B cell (primary cell): ENCODE measurements around the gene MTUS2. TPM values are rescaled to one million over a fixed set of nuclear protein-coding genes. Genes with fewer than 3 reads are reported as not detected.
"Not testable (repeated sequence)": the region's sequence is repeated elsewhere in the genome, so short reads cannot be mapped to it uniquely, and the experiment has no call there.

Experiments used
- ATAC-seq: fragments of 200-7000 bp; cut with Tn5 transposase; one replicate; pipeline ENCODE4 v1.10.0; 2021; ENCODE audit warnings: low read depth, mild to moderate bottlenecking, moderate number of reproducible peaks, moderate library complexity
- CTCF ChIA-PET: fragments of 350-600 bp; sonication (Branson Sonifier 250); formaldehyde crosslinking; loops from one replicate; lab custom pipeline; 2021; ENCODE audit warnings: antibody characterized with exemption, inconsistent platforms; lab: Charles Lee
- POLR2A ChIA-PET: fragments of 350-600 bp; sonication (Branson Sonifier 250); formaldehyde crosslinking; loops from one replicate; lab custom pipeline; 2021; ENCODE audit warnings: antibody characterized with exemption; lab: Charles Lee
- DNase-seq: peaks from one replicate; pipeline ENCODE4 v3.0.0; 2013
- H2AFZ ChIP-seq: 2 replicates; pipeline ENCODE4 v1.6.1; 2012; ENCODE audit warnings: mild to moderate bottlenecking, low read depth, low read length; ENCODE audit not compliant: insufficient read depth, poor library complexity, severe bottlenecking
- H3K27ac ChIP-seq, 2 donors: 1 replicate in 1 of 2; 2 replicates in 1 of 2; pipeline ENCODE4 v1.5.1; 2012 to 2013; ENCODE audit warnings: low read length in 2 of 2, mild to moderate bottlenecking in 2 of 2, moderate library complexity in 1 of 2
- H3K27me3 ChIP-seq, 4 experiments: fragments of 200-600 bp in 1 of 4; sonication (generic) in 1 of 4; replicated peaks in 1 of 4; 1 replicate in 2 of 4; 2 replicates in 2 of 4; pipeline versions ENCODE4 v1.6.1 to v1.7.0; 2013 to 2016; ENCODE audit warnings: low read length in 3 of 4, mild to moderate bottlenecking in 2 of 4, mixed read lengths in 1 of 4, moderate library complexity in 1 of 4; ENCODE audit not compliant: insufficient read depth in 4 of 4, control insufficient read depth in 3 of 4; ENCODE audit errors: control extremely low read depth in 1 of 4
- H3K36me3 ChIP-seq, 2 experiments: replicated peaks in 1 of 2; 1 replicate in 1 of 2; 2 replicates in 1 of 2; pipeline versions ENCODE4 v1.6.1 to v1.7.1; 2013; ENCODE audit warnings: low read length in 1 of 2; ENCODE audit not compliant: insufficient read depth in 2 of 2, control insufficient read depth in 1 of 2; ENCODE audit errors: control extremely low read depth in 1 of 2, extremely low read depth in 1 of 2
- H3K4me1 ChIP-seq, 2 donors: fragments of 200-600 bp in 1 of 2; sonication (generic) in 1 of 2; 1 replicate in 1 of 2; 2 replicates in 1 of 2; pipeline versions ENCODE4 v1.5.1 to v1.6.1; 2013 to 2017; ENCODE audit warnings: low read length in 2 of 2; ENCODE audit not compliant: control insufficient read depth in 2 of 2, insufficient read depth in 2 of 2
- H3K4me2 ChIP-seq: replicated peaks from 2 replicates; pipeline ENCODE3; 2012; ENCODE audit warnings: mild to moderate bottlenecking, low read depth, low read length; ENCODE audit not compliant: poor library complexity, severe bottlenecking
- H3K4me3 ChIP-seq, 5 experiments: fragments of 200-600 bp in 1 of 5; sonication (generic) in 1 of 5; 1 replicate in 3 of 5; 2 replicates in 2 of 5; pipeline versions ENCODE4 v1.5.1 to v1.7.0; 2011 to 2016; ENCODE audit warnings: low read length in 4 of 5, mild to moderate bottlenecking in 4 of 5, low read depth in 2 of 5, control low read depth in 1 of 5, moderate library complexity in 1 of 5; ENCODE audit not compliant: insufficient read depth in 1 of 5; ENCODE audit errors: control extremely low read depth in 1 of 5, extremely low read depth in 1 of 5
- H3K79me2 ChIP-seq: fragments of 200-600 bp; sonication (generic); one replicate; pipeline ENCODE4 v1.6.0; 2016; ENCODE audit warnings: low read length; ENCODE audit not compliant: control insufficient read depth, insufficient read depth
- H3K9ac ChIP-seq: fragments of 200-600 bp; sonication (generic); 2 replicates; pipeline ENCODE4 v1.6.1; 2017; ENCODE audit warnings: mild to moderate bottlenecking, low read length, moderate library complexity
- H3K9me3 ChIP-seq, 3 donors: one replicate each; pipeline versions ENCODE4 v1.6.1 to v1.7.1; 2013; ENCODE audit warnings: low read length in 2 of 3; ENCODE audit not compliant: control insufficient read depth in 2 of 3, insufficient read depth in 1 of 3; ENCODE audit errors: control extremely low read depth in 1 of 3
- H4K20me1 ChIP-seq: 2 replicates; pipeline ENCODE4 v1.6.0; 2012; ENCODE audit warnings: mild to moderate bottlenecking, low read length; ENCODE audit not compliant: insufficient read depth, control insufficient read depth, poor library complexity, severe bottlenecking
- H3K27ac Mint-ChIP-seq: one replicate; pipeline ENCODE4 v1.8.0; 2021; ENCODE audit warnings: mixed read lengths
- H3K27me3 Mint-ChIP-seq: one replicate; pipeline ENCODE4 v1.8.0; 2021; ENCODE audit warnings: mixed read lengths
- H3K4me1 Mint-ChIP-seq: one replicate; pipeline ENCODE4 v1.8.0; 2021; ENCODE audit warnings: mixed read lengths
- H3K4me3 Mint-ChIP-seq: one replicate; pipeline ENCODE4 v1.8.0; 2021; ENCODE audit warnings: mixed read lengths
- H3K9me3 Mint-ChIP-seq: one replicate; pipeline ENCODE4 v1.8.0; 2022; ENCODE audit warnings: mixed read lengths; ENCODE audit not compliant: insufficient read depth
- EZH2 ChIP-seq: IDR thresholded peaks from 2 replicates; pipeline ENCODE4 v1.6.1; 2012; ENCODE audit warnings: borderline replicate concordance, low read depth, mild to moderate bottlenecking, moderate library complexity, low read length; ENCODE audit not compliant: insufficient read depth, poor library complexity, severe bottlenecking
- WGBS: methylation state at CpG from one replicate; pipeline ENCODE4 v1.1.5; 2013; ENCODE audit warnings: missing lambda C conversion rate; ENCODE audit not compliant: insufficient coverage; 5-methylcytosine and 5-hydroxymethylcytosine counted together
- intact Hi-C: fragments of 100-400 bp; cut with micrococcal nuclease; formaldehyde crosslinking; loops from one replicate; pipeline ENCODE4 v1.10.0; 2022
- polyA plus RNA-seq: library from polyadenylated mRNA; depleted of rRNA; stranded (reverse); fragments of >200 nt; gene quantifications from 2 replicates; pipeline ENCODE4 v1.2.3, GENCODE V29; 2012
- total RNA-seq, 2 donors: library from RNA; stranded (reverse); fragments of 120-200 nt in 1 of 2; gene quantifications; 1 replicate in 1 of 2; 2 replicates in 1 of 2; pipeline versions ENCODE4 v1.2.3 to v1.2.4, GENCODE V29; 2013 to 2022
- TF ChIP-seq, protein P1 (sequence below): fragments of 200-600 bp; IDR thresholded peaks from one replicate; pipeline ENCODE4 v1.8.0; 2022; ENCODE audit warnings: antibody characterized with exemption, mild to moderate bottlenecking

Gene MTUS2
- total and polyA plus RNA-seq, 2 donors (not counting 1 experiment from before 2014, with no cell fraction given): 0.12 TPM; not detected in 1

GRCh38 chr13:29204651-29205050, 384.5 kb downstream of the MTUS2 start:
- ATAC-seq: no peak

GRCh38 chr13:29210676-29211075, 390.5 kb downstream of the MTUS2 start:
- Mint-ChIP-seq H3K4me1 (no peaks in the 10 kb centered on the region), H3K4me3 (no peak overlapping the region), H3K27ac (no peak overlapping the region), H3K9me3 (peaks cover 9% of the 10 kb centered on the region), H3K27me3 (peaks cover 10% of the 10 kb centered on the region)
- Histone ChIP-seq H3K27ac (no peak overlapping the region), H3K36me3 (no peaks in the 10 kb centered on the region), H2AFZ (no peak overlapping the region), H3K9me3 (peaks cover 0 to 6% (median 0%) of the 10 kb centered on the region in 3 donors), H3K4me1 (no peaks in the 10 kb centered on the region), H3K27me3 (no peaks in the 10 kb centered on the region), H3K4me3 (no peak overlapping the region), H3K79me2 (no peaks in the 10 kb centered on the region), H3K9ac (no peak overlapping the region), H3K4me2 (no peak overlapping the region), H4K20me1 (no peaks in the 10 kb centered on the region)
- ATAC-seq (no peak), DNase-seq (no peak)
- TF ChIP-seq, protein P1, sequence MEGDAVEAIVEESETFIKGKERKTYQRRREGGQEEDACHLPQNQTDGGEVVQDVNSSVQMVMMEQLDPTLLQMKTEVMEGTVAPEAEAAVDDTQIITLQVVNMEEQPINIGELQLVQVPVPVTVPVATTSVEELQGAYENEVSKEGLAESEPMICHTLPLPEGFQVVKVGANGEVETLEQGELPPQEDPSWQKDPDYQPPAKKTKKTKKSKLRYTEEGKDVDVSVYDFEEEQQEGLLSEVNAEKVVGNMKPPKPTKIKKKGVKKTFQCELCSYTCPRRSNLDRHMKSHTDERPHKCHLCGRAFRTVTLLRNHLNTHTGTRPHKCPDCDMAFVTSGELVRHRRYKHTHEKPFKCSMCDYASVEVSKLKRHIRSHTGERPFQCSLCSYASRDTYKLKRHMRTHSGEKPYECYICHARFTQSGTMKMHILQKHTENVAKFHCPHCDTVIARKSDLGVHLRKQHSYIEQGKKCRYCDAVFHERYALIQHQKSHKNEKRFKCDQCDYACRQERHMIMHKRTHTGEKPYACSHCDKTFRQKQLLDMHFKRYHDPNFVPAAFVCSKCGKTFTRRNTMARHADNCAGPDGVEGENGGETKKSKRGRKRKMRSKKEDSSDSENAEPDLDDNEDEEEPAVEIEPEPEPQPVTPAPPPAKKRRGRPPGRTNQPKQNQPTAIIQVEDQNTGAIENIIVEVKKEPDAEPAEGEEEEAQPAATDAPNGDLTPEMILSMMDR: no peak
- TF ChIP-seq EZH2: no peak
- 94% methylated on average over 4 of the region's 4 CpGs for WGBS
- intact Hi-C loops: no loop called here
- CTCF ChIA-PET: no interaction called here
- POLR2A ChIA-PET: no interaction called here

More at GRCh38 chr13:29204651-29205050, 384.5 kb downstream of the MTUS2 start:
- H3K36me3 ChIP-seq: no peaks in the 10 kb centered on the region
- H3K9me3 Mint-ChIP-seq: peaks cover 9% of the 10 kb centered on the region
- no peaks in the 10 kb centered on the region for H4K20me1 ChIP-seq
- no peaks in the 10 kb centered on the region for H3K27me3 ChIP-seq
- H3K79me2 ChIP-seq: no peaks in the 10 kb centered on the region
- no peak overlapping the region for H3K4me3 ChIP-seq
- 95% methylated on average over 13 of the region's 13 CpGs for WGBS
- no peak overlapping the region for H3K4me2 ChIP-seq
- POLR2A ChIA-PET: no interaction called here
- H3K27me3 Mint-ChIP-seq: no peaks in the 10 kb centered on the region
- no peak overlapping the region for H3K9ac ChIP-seq
- H3K27ac Mint-ChIP-seq: no peak overlapping the region
- no peaks in the 10 kb centered on the region for H3K4me1 ChIP-seq
- H3K4me3 Mint-ChIP-seq: no peak overlapping the region
- TF ChIP-seq, protein P1: no peak
- no peak for TF ChIP-seq EZH2
- H2AFZ ChIP-seq: no peak overlapping the region
- H3K4me1 Mint-ChIP-seq: no peaks in the 10 kb centered on the region
- CTCF ChIA-PET: no interaction called here
- no peak for DNase-seq
- intact Hi-C loops: no loop called here
- peaks cover 0 to 9% (median 0%) of the 10 kb centered on the region in 3 donors for H3K9me3 ChIP-seq
- H3K27ac ChIP-seq: no peak overlapping the region

DNA sequence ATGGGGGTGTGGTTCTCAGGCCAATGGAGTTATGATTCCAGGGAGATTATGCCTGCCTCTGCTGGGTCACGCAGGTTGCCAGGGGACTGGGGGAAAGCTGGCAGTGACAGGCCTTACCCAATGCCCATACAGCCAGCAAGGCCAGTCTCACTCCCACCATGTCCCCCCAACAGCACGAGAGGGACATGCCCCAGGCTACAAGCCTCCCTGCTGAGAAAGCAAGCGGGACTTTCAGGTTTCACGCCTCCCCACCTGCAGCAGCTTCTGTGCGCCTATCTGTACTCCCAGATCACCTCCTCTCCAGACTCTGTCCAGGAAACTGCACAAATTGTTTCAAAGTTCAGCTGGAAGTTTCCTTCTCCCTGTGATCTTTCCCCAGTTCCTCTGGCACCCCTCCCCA, 391.0 kb downstream of the MTUS2 start:
- H4K20me1 ChIP-seq, H3K4me1 Mint-ChIP-seq, POLR2A ChIA-PET, ATAC-seq, H3K27ac Mint-ChIP-seq, H3K4me3 ChIP-seq, H3K9ac ChIP-seq, H3K36me3 ChIP-seq, H3K4me2 ChIP-seq, H2AFZ ChIP-seq, intact Hi-C loops, CTCF ChIA-PET, H3K27ac ChIP-seq, DNase-seq, H3K79me2 ChIP-seq, H3K9me3 Mint-ChIP-seq, H3K27me3 ChIP-seq, H3K4me1 ChIP-seq, H3K4me3 Mint-ChIP-seq: not testable (repeated sequence)
- H3K9me3 ChIP-seq: peaks cover 0 to 10% (median 0%) of the 10 kb centered on the region in 3 donors
- H3K27me3 Mint-ChIP-seq: peaks cover 10% of the 10 kb centered on the region
- 82% methylated on average over 5 of the region's 5 CpGs for WGBS
